ENCODE results near the gene INHA. TPM values are rescaled to one million over a fixed set of nuclear protein-coding genes. Genes with fewer than 3 reads are reported as not detected.

The INHA gene
- total RNA-seq, 1 experiment from 2014 or later = not detected

DNA sequence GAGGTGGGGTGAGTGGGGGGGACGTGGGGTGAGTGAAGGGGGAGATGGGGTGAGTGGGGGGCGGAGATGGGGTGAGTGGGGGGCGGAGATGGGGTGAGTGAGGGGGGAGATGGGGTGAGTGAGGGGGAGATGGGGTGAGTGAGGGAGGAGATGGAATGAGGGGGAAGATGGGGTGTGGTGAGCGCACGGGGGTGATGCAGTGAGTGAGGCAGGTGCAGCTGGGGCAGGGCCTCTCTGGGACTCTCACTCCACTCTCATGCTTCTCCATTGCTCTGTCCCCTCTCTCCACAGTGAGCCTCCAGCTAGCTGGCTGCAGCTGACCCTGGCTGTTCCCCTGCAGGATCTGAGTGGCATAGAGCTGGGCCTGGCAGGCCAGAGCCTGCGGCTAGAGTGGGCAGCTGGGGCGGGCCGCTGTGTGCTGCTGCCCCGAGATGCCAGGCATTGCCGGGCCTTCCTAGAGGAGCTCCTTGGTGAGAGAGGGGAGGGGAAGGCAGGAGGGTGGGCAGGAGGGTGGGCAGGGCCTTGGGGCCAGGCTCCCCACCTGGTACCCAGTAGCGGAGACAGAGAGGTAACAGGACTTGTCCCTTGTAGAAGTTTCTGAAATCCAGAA lies 41.5 kb downstream of the INHA start:
- no peaks in the 10 kb centered on the region for H3K36me3 ChIP-seq (ENCODE audit: insufficient read depth, low read length)
- H4K20me1 ChIP-seq (ENCODE audit: insufficient read depth, low read depth, low read length) = no peaks in the 10 kb centered on the region
- peaks cover 11% of the 10 kb centered on the region for H3K4me1 ChIP-seq (ENCODE audit: low read length)
- no peak overlapping the region for H3K9ac ChIP-seq (ENCODE audit: low read length)
- H3K27me3 ChIP-seq (ENCODE audit: low read length) = no peaks in the 10 kb centered on the region
- H3K4me3 ChIP-seq (ENCODE audit: low read length) = no peak overlapping the region
- DNase-seq = no peak
- no peaks in the 10 kb centered on the region for H3K9me3 ChIP-seq (ENCODE audit: low read length)
- H2AFZ ChIP-seq (ENCODE audit: low read length) = no peak overlapping the region
- no peak overlapping the region for H3K4me2 ChIP-seq (ENCODE audit: low read depth, low read length, poor library complexity, severe bottlenecking)
- no peaks in the 10 kb centered on the region for H3K9me2 ChIP-seq (replicated peaks; ENCODE audit: insufficient read depth, low read length)
- no peaks in the 10 kb centered on the region for H3K79me2 ChIP-seq (ENCODE audit: low read length)
- no peak overlapping the region for H3K27ac ChIP-seq (ENCODE audit: low read length)

DNA sequence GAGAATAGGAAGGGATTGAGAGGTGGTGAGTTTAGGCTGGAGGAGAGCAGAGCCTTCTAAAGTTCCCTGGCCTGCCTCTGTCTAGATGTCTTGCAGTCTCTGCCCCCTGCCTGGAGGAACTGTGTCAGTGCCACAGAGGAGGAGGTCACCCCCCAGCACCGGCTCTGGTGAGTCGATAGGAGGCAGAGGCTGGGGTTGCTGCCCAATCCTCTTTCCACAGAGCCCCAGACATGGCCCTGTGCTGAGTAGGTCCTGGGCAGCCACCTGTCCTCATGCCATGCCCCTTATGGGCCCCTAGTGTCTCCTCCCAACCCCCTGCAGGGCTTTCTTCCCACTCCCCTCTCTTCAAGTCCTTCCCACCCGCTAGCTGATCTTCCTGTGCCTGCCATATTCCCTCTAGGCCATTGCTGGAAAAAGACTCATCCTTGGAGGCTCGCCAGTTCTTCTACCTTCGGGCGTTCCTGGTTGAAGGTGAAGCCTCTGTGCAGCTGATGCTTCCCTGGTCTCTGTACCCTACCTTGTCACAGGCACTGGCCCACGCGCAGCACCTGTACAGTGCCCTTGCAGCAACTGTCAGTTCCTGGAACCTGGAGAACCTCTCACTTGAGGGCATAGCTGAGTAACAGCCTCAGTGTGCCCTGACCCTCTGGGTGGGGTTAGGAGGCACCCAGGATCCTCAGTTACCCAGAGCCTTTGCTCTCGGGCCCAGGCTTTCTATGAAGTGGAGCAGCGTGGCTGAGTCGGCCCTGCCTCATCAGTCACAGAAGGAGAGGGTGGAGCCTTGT lies 42.2 kb downstream of the INHA start:
- Histone ChIP-seq H3K4me1 (ENCODE audit: low read length) (peaks cover 11% of the 10 kb centered on the region), H3K27me3 (ENCODE audit: low read length) (no peaks in the 10 kb centered on the region), H3K9ac (ENCODE audit: low read length) (no peak overlapping the region), H3K4me2 (ENCODE audit: low read depth, low read length, poor library complexity, severe bottlenecking) (no peak overlapping the region), H3K9me2 (replicated peaks; ENCODE audit: insufficient read depth, low read length) (no peaks in the 10 kb centered on the region), H3K4me3 (ENCODE audit: low read length) (no peak overlapping the region), H3K27ac (ENCODE audit: low read length) (no peak overlapping the region), H3K79me2 (ENCODE audit: low read length) (no peaks in the 10 kb centered on the region), H3K36me3 (ENCODE audit: insufficient read depth, low read length) (no peaks in the 10 kb centered on the region), H2AFZ (ENCODE audit: low read length) (no peak overlapping the region), H3K9me3 (ENCODE audit: low read length) (no peaks in the 10 kb centered on the region), H4K20me1 (ENCODE audit: insufficient read depth, low read depth, low read length) (no peaks in the 10 kb centered on the region)
- no peak for DNase-seq

DNA sequence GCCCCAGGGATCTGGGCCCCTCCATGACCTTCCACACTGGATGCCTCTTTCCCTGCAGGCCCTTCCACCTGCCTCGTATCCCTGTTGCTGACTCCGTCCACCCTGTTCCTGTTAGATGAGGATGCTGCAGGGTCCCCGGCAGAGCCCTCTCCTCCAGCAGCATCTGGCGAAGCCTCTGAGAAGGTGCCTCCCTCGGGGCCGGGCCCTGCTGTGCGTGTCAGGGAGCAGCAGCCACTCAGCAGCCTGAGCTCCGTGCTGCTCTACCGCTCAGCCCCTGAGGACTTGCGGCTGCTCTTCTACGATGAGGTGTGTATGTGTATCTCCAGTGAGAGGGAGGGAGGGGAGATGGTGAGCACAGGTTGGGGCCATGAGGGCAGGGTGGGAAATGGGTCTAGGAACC lies 42.9 kb downstream of the INHA start:
- Histone ChIP-seq H3K9me2 (replicated peaks; ENCODE audit: insufficient read depth, low read length) (no peaks in the 10 kb centered on the region), H2AFZ (ENCODE audit: low read length) (no peak overlapping the region), H3K9ac (ENCODE audit: low read length) (no peak overlapping the region)

DNA sequence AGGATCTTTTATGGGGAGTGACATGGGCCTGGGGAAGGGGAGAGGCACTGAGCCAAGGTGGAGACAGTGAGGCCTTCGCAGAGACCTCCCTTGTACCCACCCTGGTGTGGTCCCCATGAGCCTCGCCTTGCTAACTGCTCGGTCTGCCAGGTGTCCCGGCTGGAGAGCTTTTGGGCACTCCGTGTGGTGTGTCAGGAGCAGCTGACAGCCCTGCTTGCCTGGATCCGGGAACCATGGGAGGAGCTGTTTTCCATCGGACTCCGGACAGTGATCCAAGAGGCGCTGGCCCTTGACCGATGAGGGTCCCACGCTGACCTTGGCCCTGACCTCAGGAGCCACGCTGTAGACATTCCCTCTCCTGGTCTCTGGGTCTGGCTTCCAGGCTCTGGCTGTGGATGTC lies 43.8 kb downstream of the INHA start:
- no peak overlapping the region for H3K27ac ChIP-seq (ENCODE audit: low read length)
- H3K4me3 ChIP-seq (ENCODE audit: low read length) = no peak overlapping the region
- H4K20me1 ChIP-seq (ENCODE audit: insufficient read depth, low read depth, low read length) = no peaks in the 10 kb centered on the region
- no peak overlapping the region for H3K4me2 ChIP-seq (ENCODE audit: low read depth, low read length, poor library complexity, severe bottlenecking)
- H3K9me3 ChIP-seq (ENCODE audit: low read length) = no peaks in the 10 kb centered on the region
- peaks cover 11% of the 10 kb centered on the region for H3K4me1 ChIP-seq (ENCODE audit: low read length)
- no peaks in the 10 kb centered on the region for H3K36me3 ChIP-seq (ENCODE audit: insufficient read depth, low read length)
- H3K79me2 ChIP-seq (ENCODE audit: low read length) = no peaks in the 10 kb centered on the region
- no peaks in the 10 kb centered on the region for H3K9me2 ChIP-seq (replicated peaks; ENCODE audit: insufficient read depth, low read length)
- no peaks in the 10 kb centered on the region for H3K27me3 ChIP-seq (ENCODE audit: low read length)
- no peak for DNase-seq
- H3K9ac ChIP-seq (ENCODE audit: low read length) = no peak overlapping the region
- no peak overlapping the region for H2AFZ ChIP-seq (ENCODE audit: low read length)

More for the DNA sequence above, 42.9 kb downstream of the INHA start:
- H3K9me3 ChIP-seq (ENCODE audit: low read length) = no peaks in the 10 kb centered on the region
- H3K4me3 ChIP-seq (ENCODE audit: low read length) = no peak overlapping the region
- H3K79me2 ChIP-seq (ENCODE audit: low read length) = no peaks in the 10 kb centered on the region
- no peak overlapping the region for H3K4me2 ChIP-seq (ENCODE audit: low read depth, low read length, poor library complexity, severe bottlenecking)
- no peaks in the 10 kb centered on the region for H3K27me3 ChIP-seq (ENCODE audit: low read length)
- no peaks in the 10 kb centered on the region for H3K36me3 ChIP-seq (ENCODE audit: insufficient read depth, low read length)
- no peak for DNase-seq
- H3K4me1 ChIP-seq (ENCODE audit: low read length) = peaks cover 11% of the 10 kb centered on the region
- no peaks in the 10 kb centered on the region for H4K20me1 ChIP-seq (ENCODE audit: insufficient read depth, low read depth, low read length)
- H3K27ac ChIP-seq (ENCODE audit: low read length) = no peak overlapping the region

DNA sequence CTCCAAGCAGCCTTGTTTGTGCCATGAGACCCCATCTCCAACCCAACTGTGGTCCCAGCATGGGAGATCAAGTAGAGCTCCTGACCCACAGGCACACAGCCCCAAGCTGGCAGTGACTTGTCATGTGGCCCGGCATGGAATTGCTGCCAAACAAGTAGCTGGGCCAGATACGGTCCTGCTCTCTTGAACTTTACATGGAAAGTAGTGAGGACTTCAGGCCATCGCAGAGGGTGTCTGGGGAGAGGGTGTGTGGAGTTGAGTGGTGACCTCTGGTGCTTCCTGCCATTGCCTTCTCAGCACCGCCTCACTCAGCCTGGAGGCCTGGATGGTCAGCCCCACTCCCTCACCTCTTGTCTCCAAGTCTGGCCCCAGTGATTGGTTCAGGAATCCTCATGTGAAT lies 44.4 kb downstream of the INHA start:
- Histone ChIP-seq H3K4me3 (ENCODE audit: low read length) (no peak overlapping the region), H3K79me2 (ENCODE audit: low read length) (no peaks in the 10 kb centered on the region), H4K20me1 (ENCODE audit: insufficient read depth, low read depth, low read length) (no peaks in the 10 kb centered on the region), H3K4me1 (ENCODE audit: low read length) (peaks cover 11% of the 10 kb centered on the region), H3K27me3 (ENCODE audit: low read length) (no peaks in the 10 kb centered on the region), H3K27ac (ENCODE audit: low read length) (no peak overlapping the region), H3K4me2 (ENCODE audit: low read depth, low read length, poor library complexity, severe bottlenecking) (no peak overlapping the region), H3K9me2 (replicated peaks; ENCODE audit: insufficient read depth, low read length) (no peaks in the 10 kb centered on the region), H2AFZ (ENCODE audit: low read length) (no peak overlapping the region), H3K9ac (ENCODE audit: low read length) (no peak overlapping the region), H3K9me3 (ENCODE audit: low read length) (no peaks in the 10 kb centered on the region), H3K36me3 (ENCODE audit: insufficient read depth, low read length) (no peaks in the 10 kb centered on the region)
- DNase-seq = no peak

DNA sequence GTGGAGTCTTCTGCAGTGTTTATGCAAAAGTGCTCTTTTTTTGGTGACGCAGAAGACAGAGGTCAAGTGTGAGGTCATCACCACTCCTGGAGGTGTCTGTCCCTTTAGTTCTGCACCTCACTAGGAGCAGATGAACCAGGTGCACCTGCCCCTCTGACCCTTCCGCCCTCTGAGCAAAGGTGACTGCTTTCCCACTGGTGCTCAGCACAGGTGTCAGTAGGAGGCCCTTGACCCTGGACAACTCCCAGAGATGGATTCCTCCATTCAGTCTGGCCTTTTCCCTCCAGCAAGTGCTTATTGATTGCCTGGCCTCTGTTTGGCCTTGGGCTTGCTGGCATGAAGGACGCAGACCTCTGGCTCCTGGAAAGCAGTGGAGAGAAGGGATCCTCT lies 46.6 kb downstream of the INHA start:
- Histone ChIP-seq H3K27me3 (ENCODE audit: low read length) (no peaks in the 10 kb centered on the region), H4K20me1 (ENCODE audit: insufficient read depth, low read depth, low read length) (no peaks in the 10 kb centered on the region), H3K36me3 (ENCODE audit: insufficient read depth, low read length) (no peaks in the 10 kb centered on the region), H2AFZ (ENCODE audit: low read length) (no peak overlapping the region), H3K4me3 (ENCODE audit: low read length) (no peak overlapping the region), H3K9me2 (replicated peaks; ENCODE audit: insufficient read depth, low read length) (no peaks in the 10 kb centered on the region), H3K9ac (ENCODE audit: low read length) (no peak overlapping the region), H3K4me1 (ENCODE audit: low read length) (no peaks in the 10 kb centered on the region), H3K79me2 (ENCODE audit: low read length) (no peaks in the 10 kb centered on the region), H3K27ac (ENCODE audit: low read length) (no peak overlapping the region), H3K9me3 (ENCODE audit: low read length) (no peaks in the 10 kb centered on the region), H3K4me2 (ENCODE audit: low read depth, low read length, poor library complexity, severe bottlenecking) (no peak overlapping the region)
- no peak for DNase-seq

DNA sequence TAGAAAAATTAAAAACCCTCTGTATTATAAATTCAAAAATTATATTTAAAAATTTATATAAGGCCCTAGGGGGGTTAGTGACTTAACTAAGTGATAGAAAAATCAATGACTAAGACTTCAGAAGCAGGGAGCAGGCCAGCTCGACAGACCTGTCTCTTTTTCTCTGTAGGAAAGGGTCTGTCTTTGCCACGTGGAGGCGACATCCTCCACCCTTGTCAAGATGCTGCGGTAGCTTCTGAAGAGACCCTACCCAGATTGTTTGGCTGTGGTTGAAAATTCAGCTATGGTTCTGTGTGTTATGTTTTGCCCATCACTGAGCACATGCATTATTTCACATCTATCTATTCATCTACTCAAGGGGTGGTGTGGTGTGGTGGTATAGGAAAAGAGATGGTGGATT lies 47.1 kb downstream of the INHA start:
- Histone ChIP-seq H3K4me3 (ENCODE audit: low read length) (no peak overlapping the region), H3K4me2 (ENCODE audit: low read depth, low read length, poor library complexity, severe bottlenecking) (no peak overlapping the region), H3K36me3 (ENCODE audit: insufficient read depth, low read length) (no peaks in the 10 kb centered on the region), H2AFZ (ENCODE audit: low read length) (no peak overlapping the region), H3K27ac (ENCODE audit: low read length) (no peak overlapping the region), H4K20me1 (ENCODE audit: insufficient read depth, low read depth, low read length) (no peaks in the 10 kb centered on the region), H3K9ac (ENCODE audit: low read length) (no peak overlapping the region), H3K4me1 (ENCODE audit: low read length) (no peaks in the 10 kb centered on the region), H3K9me2 (replicated peaks; ENCODE audit: insufficient read depth, low read length) (no peaks in the 10 kb centered on the region), H3K9me3 (ENCODE audit: low read length) (no peaks in the 10 kb centered on the region), H3K27me3 (ENCODE audit: low read length) (no peaks in the 10 kb centered on the region), H3K79me2 (ENCODE audit: low read length) (no peaks in the 10 kb centered on the region)
- no peak for DNase-seq

DNA sequence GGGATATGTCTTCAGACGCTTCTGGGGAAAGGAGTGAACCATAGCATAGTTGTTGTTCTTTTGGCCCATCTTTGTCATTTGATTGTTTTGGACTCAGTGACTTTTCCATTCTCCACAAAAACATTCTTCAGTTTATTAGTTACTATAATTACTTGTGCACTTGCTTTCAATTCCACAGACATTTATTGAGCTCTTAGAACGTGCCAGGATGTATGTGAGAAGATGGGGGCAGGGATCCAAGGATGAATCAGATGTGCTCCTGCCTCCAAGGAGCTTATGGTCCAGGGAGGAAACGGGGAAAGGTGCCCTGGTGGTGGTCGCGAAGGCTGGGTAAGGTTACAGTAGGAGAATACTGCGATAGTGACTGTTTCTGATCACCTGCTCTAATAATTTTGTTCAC lies 48.4 kb downstream of the INHA start:
- Histone ChIP-seq H3K79me2 (ENCODE audit: low read length) (no peaks in the 10 kb centered on the region), H3K27me3 (ENCODE audit: low read length) (no peaks in the 10 kb centered on the region), H3K27ac (ENCODE audit: low read length) (no peak overlapping the region), H4K20me1 (ENCODE audit: insufficient read depth, low read depth, low read length) (no peaks in the 10 kb centered on the region), H3K4me3 (ENCODE audit: low read length) (no peak overlapping the region), H3K36me3 (ENCODE audit: insufficient read depth, low read length) (no peaks in the 10 kb centered on the region), H3K9me2 (replicated peaks; ENCODE audit: insufficient read depth, low read length) (no peaks in the 10 kb centered on the region), H3K4me2 (ENCODE audit: low read depth, low read length, poor library complexity, severe bottlenecking) (no peak overlapping the region), H3K4me1 (ENCODE audit: low read length) (no peaks in the 10 kb centered on the region), H3K9me3 (ENCODE audit: low read length) (no peaks in the 10 kb centered on the region), H3K9ac (ENCODE audit: low read length) (no peak overlapping the region), H2AFZ (ENCODE audit: low read length) (no peak overlapping the region)
- no peak for DNase-seq

Data from Karpas-422 (cell line).